Erythroblast (primary cell): ENCODE results near the gene RAD51C.

Source experiments
- GATA1 ChIP-seq: IDR thresholded peaks from 2 replicates; pipeline ENCODE4 v1.6.1; 2011; ENCODE audit warnings: low read depth, mild to moderate bottlenecking, control low read depth, low read length, moderate library complexity
- POLR2A ChIP-seq: IDR thresholded peaks from 2 replicates; pipeline ENCODE4 v1.6.1; 2011; ENCODE audit warnings: mild to moderate bottlenecking, low read length

DNA sequence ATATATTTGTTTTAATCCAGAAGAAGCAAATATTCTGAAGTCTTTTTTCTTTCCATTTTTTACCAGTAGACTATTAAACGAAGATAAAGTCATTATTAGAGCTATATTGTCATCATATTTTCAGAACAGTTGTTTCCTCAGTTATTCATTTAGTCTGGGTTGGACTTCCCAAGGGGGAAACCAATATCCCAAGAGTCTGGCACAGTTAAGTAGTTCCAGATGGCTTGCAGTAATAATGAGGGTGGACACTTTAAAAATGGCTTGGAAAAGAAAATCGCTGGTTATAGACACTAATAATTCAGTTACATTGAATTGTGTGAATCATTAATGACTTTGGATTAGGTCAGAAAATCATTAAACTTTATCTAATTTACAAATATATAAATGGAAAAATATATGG is 67.1 kb downstream of the RAD51C start:
- TF ChIP-seq POLR2A = no peak
- no peak for TF ChIP-seq GATA1
